Effector memory CD8-positive, alpha-beta T cell (primary cell): ENCODE data around the gene GPSM1.

Experiments used
- ATAC-seq: fragments of 150-1000 bp; cut with Tn5 transposase; replicated peaks from 2 replicates; pipeline ENCODE4 v1.10.0; 2021; ENCODE audit warnings: mild to moderate bottlenecking, moderate library complexity
- DNase-seq, 3 experiments: peaks; one replicate each; pipeline ENCODE4 v3.0.0; 2021
- H3K27ac Mint-ChIP-seq, 2 donors: one replicate each; pipeline ENCODE4 v1.8.0; 2022; ENCODE audit warnings: mild to moderate bottlenecking in 2 of 2, mixed read lengths in 2 of 2, moderate library complexity in 2 of 2
- H3K27me3 Mint-ChIP-seq, 2 donors: one replicate each; pipeline ENCODE4 v1.8.0; 2022; ENCODE audit warnings: mixed read lengths in 2 of 2
- H3K36me3 Mint-ChIP-seq: one replicate; pipeline ENCODE4 v1.8.0; 2022; ENCODE audit warnings: mild to moderate bottlenecking, moderate library complexity, mixed read lengths; ENCODE audit not compliant: insufficient read depth
- H3K4me1 Mint-ChIP-seq, 2 donors: one replicate each; pipeline ENCODE4 v1.8.0; 2022; ENCODE audit warnings: low read depth in 2 of 2, mixed read lengths in 2 of 2
- H3K4me3 Mint-ChIP-seq, 2 donors: one replicate each; pipeline ENCODE4 v1.8.0; 2022; ENCODE audit warnings: mild to moderate bottlenecking in 2 of 2, mixed read lengths in 2 of 2, moderate library complexity in 2 of 2
- H3K9me3 Mint-ChIP-seq, 2 donors: one replicate each; pipeline ENCODE4 v1.8.0; 2022; ENCODE audit warnings: mixed read lengths in 2 of 2

GPSM1 gene

DNA sequence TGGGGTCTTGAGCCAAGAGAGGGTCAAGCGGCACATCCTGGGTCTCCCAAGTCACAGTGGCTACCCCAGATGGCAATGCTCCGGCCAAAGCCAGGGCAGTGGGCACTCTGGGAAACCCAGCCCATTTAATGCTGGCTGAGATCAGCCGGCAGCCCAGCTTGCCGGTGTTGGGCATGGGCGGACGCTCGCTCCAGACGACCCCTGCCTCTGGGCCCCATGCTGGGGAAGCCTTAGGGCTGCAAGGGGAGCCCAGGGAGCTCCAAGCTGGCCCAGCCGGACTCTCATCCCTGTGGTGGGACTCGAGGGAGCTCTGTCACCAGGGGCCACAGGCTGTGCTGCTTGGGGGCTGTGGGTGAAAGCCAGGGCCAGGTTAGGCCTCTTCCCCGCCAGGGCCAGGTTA, 52.1 kb downstream of the GPSM1 start:
- ATAC-seq (no peak), DNase-seq (no peak)
- H3K9me3 Mint-ChIP-seq, result no peaks in the 10 kb centered on the region
- H3K4me3 Mint-ChIP-seq, result no peak overlapping the region
- H3K27me3 Mint-ChIP-seq, result no peaks in the 10 kb centered on the region
- H3K4me1 Mint-ChIP-seq, result peaks cover 0 to 6% of the 10 kb centered on the region in 2 donors
- peaks cover 6% of the 10 kb centered on the region for H3K36me3 Mint-ChIP-seq
- no peak overlapping the region for H3K27ac Mint-ChIP-seq

- Mint-ChIP-seq H3K27me3 (no peaks in the 10 kb centered on the region), H3K4me3 (no peak overlapping the region), H3K9me3 (no peaks in the 10 kb centered on the region), H3K27ac (no peak overlapping the region), H3K4me1 (peaks cover 4 to 10% of the 10 kb centered on the region in 2 donors), H3K36me3 (peaks cover 6% of the 10 kb centered on the region)
- ATAC-seq (no peak), DNase-seq (no peak)
These were observed 52.6 kb downstream of the GPSM1 start for GRCh38 chr9:136379891-136380290.

DNA sequence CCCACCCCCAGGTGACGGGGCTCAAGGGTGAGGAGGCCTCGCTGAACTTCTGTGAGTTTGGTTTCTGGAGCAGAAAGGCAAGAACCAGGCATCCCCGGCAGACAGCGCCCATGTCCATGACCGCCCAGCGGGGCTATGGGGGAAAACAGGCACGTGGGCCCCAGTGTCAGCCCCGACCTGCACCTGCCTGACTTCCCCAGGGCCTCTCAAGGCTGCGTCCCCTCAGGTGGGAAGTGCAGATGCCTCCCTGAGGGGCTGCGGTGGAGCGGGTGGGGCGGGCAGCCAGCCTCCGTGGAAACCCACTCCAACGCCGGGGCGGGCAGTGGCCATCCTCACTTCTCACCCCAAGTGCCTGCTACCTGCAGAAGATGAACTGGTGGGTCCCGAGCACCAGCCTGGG, 53.0 kb downstream of the GPSM1 start:
- no peaks in the 10 kb centered on the region for H3K27me3 Mint-ChIP-seq
- H3K27ac Mint-ChIP-seq, result no peak overlapping the region
- ATAC-seq, result no peak
- peaks cover 6% of the 10 kb centered on the region for H3K36me3 Mint-ChIP-seq
- H3K4me1 Mint-ChIP-seq, result peaks cover 9 to 15% of the 10 kb centered on the region in 2 donors
- no peaks in the 10 kb centered on the region for H3K9me3 Mint-ChIP-seq
- no peak overlapping the region for H3K4me3 Mint-ChIP-seq
- DNase-seq, result no peak

- Mint-ChIP-seq H3K36me3 (peaks cover 6% of the 10 kb centered on the region), H3K4me1 (peaks cover 18 to 25% of the 10 kb centered on the region in 2 donors), H3K4me3 (no peak overlapping the region), H3K27me3 (no peaks in the 10 kb centered on the region), H3K27ac (no peak overlapping the region), H3K9me3 (no peaks in the 10 kb centered on the region)
- ATAC-seq, result no peak
- DNase-seq, result no peak
These were observed 54.0 kb downstream of the GPSM1 start for GRCh38 chr9:136381311-136381710.

GRCh38 chr9:136381966-136382513, 54.7 kb downstream of the GPSM1 start:
- no peak for DNase-seq
- no peaks in the 10 kb centered on the region for H3K27me3 Mint-ChIP-seq
- H3K36me3 Mint-ChIP-seq, result peaks cover 6% of the 10 kb centered on the region
- no peak overlapping the region for H3K27ac Mint-ChIP-seq
- H3K4me1 Mint-ChIP-seq, result peaks cover 20 to 25% of the 10 kb centered on the region in 2 donors
- H3K9me3 Mint-ChIP-seq, result no peaks in the 10 kb centered on the region
- no peak for ATAC-seq
- no peak overlapping the region for H3K4me3 Mint-ChIP-seq

DNA sequence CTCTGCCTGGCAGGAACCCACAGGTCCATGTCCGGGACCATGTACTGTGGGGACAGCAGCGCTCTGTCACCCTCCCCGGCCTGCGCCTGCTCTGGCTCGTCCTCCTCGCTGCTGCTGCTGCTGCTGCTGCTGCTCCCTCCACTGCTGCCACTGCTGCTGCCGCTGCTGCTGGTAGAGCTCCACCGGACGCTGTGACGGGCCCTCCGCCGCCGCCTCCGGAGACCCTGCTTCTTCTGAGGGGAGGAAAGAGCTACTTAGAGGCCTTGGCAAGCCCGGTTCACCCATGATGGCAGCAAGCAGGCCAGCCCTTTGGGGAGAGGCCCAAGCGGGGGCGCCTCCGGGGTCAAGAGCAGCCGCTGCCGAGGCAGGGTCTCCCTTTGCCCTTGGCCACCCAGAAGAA, 56.1 kb downstream of the GPSM1 start:
- H3K27me3 Mint-ChIP-seq, result no peaks in the 10 kb centered on the region
- ATAC-seq (no peak), DNase-seq (no peak)
- peaks cover 14% of the 10 kb centered on the region for H3K36me3 Mint-ChIP-seq
- no peak overlapping the region for H3K27ac Mint-ChIP-seq
- no peaks in the 10 kb centered on the region for H3K9me3 Mint-ChIP-seq
- H3K4me3 Mint-ChIP-seq, result no peak overlapping the region
- peaks cover 20 to 25% of the 10 kb centered on the region in 2 donors for H3K4me1 Mint-ChIP-seq

DNA sequence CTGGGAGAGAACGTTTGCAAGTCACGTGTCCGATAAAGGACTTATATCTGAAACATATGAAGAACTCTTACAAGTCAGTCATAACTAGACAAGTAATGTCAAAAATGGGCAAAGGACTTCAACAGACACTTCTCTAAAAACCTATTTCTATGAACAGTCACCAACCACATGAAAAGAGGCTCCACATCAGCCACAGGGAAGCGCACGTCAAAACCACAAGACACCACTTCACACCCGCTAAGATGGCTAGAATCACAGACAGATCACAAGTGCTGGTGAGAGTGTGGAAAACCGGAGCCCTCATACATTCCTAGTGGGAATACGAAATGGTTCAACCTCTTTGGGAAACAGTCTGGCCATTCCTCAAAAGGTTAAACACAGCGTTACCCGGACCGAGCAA, 57.7 kb downstream of the GPSM1 start:
- peak; percentile 96 for ATAC-seq
- Mint-ChIP-seq H3K9me3 (no peaks in the 10 kb centered on the region), H3K36me3 (peaks cover 30% of the 10 kb centered on the region), H3K4me3 (peak overlapping the region; percentile 51 to 71), H3K4me1 (peaks cover 22 to 30% of the 10 kb centered on the region in 2 donors), H3K27me3 (no peaks in the 10 kb centered on the region), H3K27ac (peak overlapping the region in 1 of 2 donors; percentile 25)
- peak; percentile 18 to 42 (median 33) for DNase-seq

- H3K36me3 Mint-ChIP-seq, result peaks cover 38% of the 10 kb centered on the region
These were observed 58.7 kb downstream of the GPSM1 start for GRCh38 chr9:136386018-136386417.

DNA sequence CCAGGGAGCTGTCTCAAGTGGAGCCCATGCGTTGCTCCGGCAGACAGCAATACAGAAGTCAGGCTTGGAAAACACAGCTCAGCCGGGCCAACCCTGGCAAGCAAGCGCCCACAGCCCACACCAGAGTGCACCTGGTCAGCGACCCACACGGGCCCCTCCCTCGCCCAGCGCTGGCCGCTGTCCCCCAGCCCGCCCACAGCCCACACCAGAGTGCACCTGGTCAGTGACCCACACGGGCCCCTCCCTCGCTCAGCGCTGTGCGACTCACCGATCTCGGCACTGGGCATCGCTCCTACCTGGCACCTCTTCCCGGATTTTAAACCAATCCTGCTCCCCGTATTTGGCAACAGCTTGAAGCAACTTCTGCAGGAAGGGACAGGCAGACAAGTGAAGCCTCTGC, 59.9 kb downstream of the GPSM1 start:
- DNase-seq (no peak), ATAC-seq (no peak)
- Mint-ChIP-seq H3K36me3 (peaks cover 37% of the 10 kb centered on the region), H3K27ac (no peak overlapping the region), H3K4me1 (peaks cover 22 to 30% of the 10 kb centered on the region in 2 donors), H3K27me3 (no peaks in the 10 kb centered on the region), H3K4me3 (no peak overlapping the region), H3K9me3 (no peaks in the 10 kb centered on the region)

More at GRCh38 chr9:136386018-136386417, 58.7 kb downstream of the GPSM1 start:
- peaks cover 22 to 30% of the 10 kb centered on the region in 2 donors for H3K4me1 Mint-ChIP-seq
- H3K27ac Mint-ChIP-seq, result no peak overlapping the region
- H3K4me3 Mint-ChIP-seq, result peak overlapping the region; percentile 42 to 71
- ATAC-seq, result peak; percentile 18
- H3K9me3 Mint-ChIP-seq, result no peaks in the 10 kb centered on the region
- no peaks in the 10 kb centered on the region for H3K27me3 Mint-ChIP-seq
- DNase-seq, result no peak

DNA sequence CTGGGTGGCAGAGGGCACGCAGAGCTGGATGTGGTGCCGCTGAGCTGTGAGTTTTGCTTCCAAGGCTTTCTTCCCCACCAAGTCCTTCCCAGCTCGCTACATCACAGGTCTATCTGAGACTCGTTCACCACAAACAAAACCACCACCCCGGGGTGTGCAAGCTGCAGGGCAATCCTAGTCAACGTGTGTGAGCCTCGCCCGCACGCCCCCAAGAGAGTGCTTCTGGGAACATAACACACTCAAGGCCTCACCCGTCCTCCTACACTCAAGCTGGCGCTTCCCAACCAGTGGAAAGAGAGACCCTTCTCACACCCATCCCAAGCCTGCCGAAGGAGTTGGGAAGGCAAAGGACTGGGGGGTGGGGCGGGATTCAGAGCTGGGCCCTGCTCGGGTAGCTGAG, 62.1 kb downstream of the GPSM1 start:
- Mint-ChIP-seq H3K4me3 (no peak overlapping the region), H3K9me3 (no peaks in the 10 kb centered on the region), H3K27ac (no peak overlapping the region), H3K27me3 (no peaks in the 10 kb centered on the region), H3K36me3 (peaks cover 41% of the 10 kb centered on the region), H3K4me1 (peaks cover 22 to 24% of the 10 kb centered on the region in 2 donors)
- DNase-seq (no peak), ATAC-seq (no peak)

DNA sequence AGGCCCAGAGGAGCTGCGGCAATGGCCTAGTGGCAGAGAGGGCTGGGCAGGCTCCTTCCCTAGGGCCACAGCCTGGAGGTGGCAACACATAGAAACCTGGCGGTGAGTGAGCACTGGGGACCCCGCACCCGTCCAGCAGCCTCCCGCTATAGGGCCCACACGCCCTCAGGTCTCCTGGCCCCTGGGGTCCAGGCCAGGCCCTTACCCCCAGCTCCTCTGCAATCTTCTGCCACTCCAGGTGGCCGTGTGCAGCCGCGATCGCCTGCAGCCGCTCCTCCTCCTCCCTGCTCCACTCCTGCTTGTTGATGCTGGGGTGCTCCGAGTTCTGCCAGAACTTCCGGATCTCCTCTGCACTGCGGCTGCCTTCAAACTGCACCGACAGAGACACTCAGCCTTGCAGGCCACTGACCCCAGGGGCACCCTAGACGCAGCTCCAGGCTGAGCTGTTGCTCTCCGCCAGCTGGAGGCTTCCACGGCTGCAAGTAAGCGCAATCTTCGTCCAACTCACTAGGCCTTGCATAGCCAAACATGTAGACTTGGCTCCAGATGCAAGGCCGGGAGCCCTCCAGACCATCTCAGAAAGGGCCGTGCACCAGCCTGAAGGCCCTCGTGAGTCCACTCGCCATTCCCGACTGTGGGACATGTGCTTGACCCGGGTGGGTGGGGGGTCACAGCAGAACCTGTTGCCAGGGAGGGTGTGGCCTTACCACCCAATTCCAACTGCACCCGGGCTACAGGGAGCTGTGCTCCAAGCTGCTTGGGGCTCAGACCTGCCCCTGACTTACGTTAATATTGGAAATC, 64.6 kb downstream of the GPSM1 start:
- Mint-ChIP-seq H3K4me1 (peaks cover 2 to 4% of the 10 kb centered on the region in 2 donors), H3K4me3 (no peak overlapping the region), H3K36me3 (peaks cover 45% of the 10 kb centered on the region), H3K27me3 (no peaks in the 10 kb centered on the region), H3K9me3 (no peaks in the 10 kb centered on the region), H3K27ac (no peak overlapping the region)
- DNase-seq (no peak), ATAC-seq (no peak)

DNA sequence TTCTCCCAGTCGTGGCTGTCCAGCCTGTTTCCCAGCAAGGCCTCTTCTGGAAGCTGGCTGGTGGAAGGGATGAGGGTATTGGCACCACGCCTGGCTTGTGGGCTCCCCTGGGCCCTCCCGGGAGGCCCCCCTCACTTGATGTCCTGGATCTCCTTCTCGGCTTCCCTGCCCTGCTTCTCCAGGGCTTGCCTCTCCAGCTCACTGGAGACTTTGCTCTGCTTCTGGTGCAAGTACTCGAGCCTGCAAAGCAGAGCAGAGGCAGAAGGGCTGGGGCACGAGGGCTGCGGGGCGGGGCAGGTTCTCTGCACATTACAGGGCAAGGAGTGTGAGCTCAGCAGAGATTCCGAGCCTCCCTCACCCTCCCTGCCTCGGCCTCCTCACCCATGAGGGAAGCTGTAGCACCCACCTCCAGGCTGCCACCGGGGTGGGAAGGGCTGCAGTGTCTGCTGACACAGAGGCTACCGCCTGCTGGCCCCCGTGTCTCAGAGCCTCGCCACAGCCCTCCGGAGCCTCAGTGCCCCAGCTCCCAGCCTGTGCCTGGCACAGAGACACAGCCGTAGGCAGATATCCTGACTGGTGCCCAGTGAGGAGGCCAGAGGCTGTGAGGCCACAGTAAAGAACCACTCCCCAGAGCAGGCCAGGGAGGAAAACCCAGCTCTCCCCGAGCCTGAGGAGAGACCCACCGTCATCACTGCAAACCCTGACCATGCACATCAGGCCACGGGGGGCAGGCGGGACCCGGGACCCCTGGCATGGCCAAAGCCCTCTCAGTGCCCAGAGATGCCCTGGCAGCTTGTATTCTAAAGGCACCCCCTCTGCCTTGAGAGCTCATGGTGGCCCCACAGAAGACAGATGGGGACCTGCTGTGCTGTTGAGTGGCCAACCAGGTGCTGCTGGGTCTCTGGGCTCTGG, 65.5 kb downstream of the GPSM1 start:
- no peak for ATAC-seq
- Mint-ChIP-seq H3K9me3 (no peaks in the 10 kb centered on the region), H3K27me3 (no peaks in the 10 kb centered on the region), H3K4me1 (peaks cover 4% of the 10 kb centered on the region in 2 donors), H3K27ac (no peak overlapping the region), H3K4me3 (no peak overlapping the region), H3K36me3 (peaks cover 43% of the 10 kb centered on the region)
- no peak for DNase-seq

GRCh38 chr9:136393531-136393930, 66.2 kb downstream of the GPSM1 start:
- Mint-ChIP-seq H3K9me3 (no peaks in the 10 kb centered on the region), H3K27me3 (no peaks in the 10 kb centered on the region), H3K4me1 (peaks cover 4 to 10% of the 10 kb centered on the region in 2 donors), H3K4me3 (no peak overlapping the region), H3K27ac (no peak overlapping the region), H3K36me3 (peaks cover 42% of the 10 kb centered on the region)
- ATAC-seq (no peak), DNase-seq (no peak)
